HepG2 (cell line): ENCODE measurements around the gene SEC61B. TPM values are rescaled to one million over a fixed set of nuclear protein-coding genes. Genes with fewer than 3 reads are reported as not detected.

Experiments used
- ATAC-seq: fragments of 200-7000 bp; cut with Tn5 transposase; 3 replicates; pipeline ENCODE4 v1.9.1; 2020; ENCODE audit warnings: mild to moderate bottlenecking, moderate library complexity
- BruUV-seq: library from RNA; stranded (reverse); fragments of 400-500 nt; replicated peaks from 2 replicates; lab custom pipeline; 2021; lab: Mats Ljungman, UMichigan
- CTCF ChIA-PET: fragments of 300-600 bp; formaldehyde crosslinking; extraction: SDS; loops from one replicate; lab custom pipeline; 2021; ENCODE audit warnings: low total read pairs, inconsistent platforms, low intra/inter-chr PET ratio; lab: Yijun Ruan, JAX
- POLR2A ChIA-PET: fragments of 350-600 bp; sonication (Branson Sonifier 250); formaldehyde crosslinking; loops from one replicate; lab custom pipeline; 2020; ENCODE audit warnings: antibody characterized with exemption, inconsistent platforms; lab: Yijun Ruan, JAX
- DNase-seq: peaks from one replicate; pipeline ENCODE4 v3.0.0-alpha.2; 2015; ENCODE audit warnings: low spot score
- FAIRE-seq: peaks from 3 replicates; lab custom pipeline; 2011; peaks lifted over from hg19 to GRCh38; lab: Jason Lieb, UNC
- H2AFZ ChIP-seq: one replicate; pipeline ENCODE4 v1.6.1; 2011; ENCODE audit warnings: low read length, inconsistent platforms
- H3K27ac ChIP-seq: fragments of 300-600 bp; 3 replicates; pipeline ENCODE4 v1.8.0; 2011; ENCODE audit warnings: mixed run types, mild to moderate bottlenecking, mixed read lengths, low read length, inconsistent platforms; ENCODE audit not compliant: insufficient read depth; ENCODE audit errors: extremely low read length
- H3K27me3 ChIP-seq, 2 experiments: fragments of 200-600 bp in 1 of 2; 2 replicates in 1 of 2; 3 replicates in 1 of 2; pipeline versions ENCODE4 v1.6.0 to v1.8.0; 2011; ENCODE audit warnings: low read length in 2 of 2, mild to moderate bottlenecking in 2 of 2, moderate library complexity in 2 of 2, inconsistent platforms in 1 of 2; ENCODE audit not compliant: insufficient read depth in 2 of 2, control insufficient read depth in 1 of 2
- H3K36me3 ChIP-seq, 2 experiments: fragments of 200-600 bp in 1 of 2; replicated peaks in 1 of 2; 2 replicates in 1 of 2; 3 replicates in 1 of 2; pipeline versions ENCODE4 v1.5.1 to v1.8.0; 2011; ENCODE audit warnings: low read length in 2 of 2, inconsistent platforms in 1 of 2; ENCODE audit not compliant: insufficient read depth in 2 of 2, control insufficient read depth in 1 of 2
- H3K4me1 ChIP-seq: 2 replicates; pipeline ENCODE4 v1.5.1; 2012; ENCODE audit warnings: low read length, inconsistent platforms; ENCODE audit not compliant: insufficient read depth
- H3K4me2 ChIP-seq: 2 replicates; pipeline ENCODE4 v1.6.0; 2011; ENCODE audit warnings: low read depth, low read length, inconsistent platforms
- H3K4me3 ChIP-seq, 3 experiments: fragments of 200-600 bp in 1 of 3; sonication (generic), shearing (Covaris generic) in 1 of 3; replicated peaks in 1 of 3; 2 replicates each; pipeline ENCODE4 v1.5.1; 2011 to 2016; ENCODE audit warnings: low read length in 3 of 3, inconsistent platforms in 2 of 3, low read depth in 2 of 3, mild to moderate bottlenecking in 2 of 3, control low read depth in 1 of 3, mixed read lengths in 1 of 3; ENCODE audit not compliant: insufficient read depth in 1 of 3
- H3K79me2 ChIP-seq: one replicate; pipeline ENCODE4 v1.6.1; 2011; ENCODE audit warnings: low read length, inconsistent platforms; ENCODE audit not compliant: insufficient read depth
- H3K9ac ChIP-seq: 2 replicates; pipeline ENCODE4 v1.6.0; 2011; ENCODE audit warnings: mild to moderate bottlenecking, low read depth, low read length, inconsistent platforms; ENCODE audit not compliant: insufficient read depth
- H3K9me3 ChIP-seq: 2 replicates; pipeline ENCODE4 v1.5.1; 2012; ENCODE audit warnings: mild to moderate bottlenecking, low read length
- H4K20me1 ChIP-seq: 2 replicates; pipeline ENCODE4 v1.6.0; 2011; ENCODE audit warnings: inconsistent platforms, mild to moderate bottlenecking, low read length, moderate library complexity; ENCODE audit not compliant: insufficient read depth
- ARHGAP35 ChIP-seq: sonication (generic); formaldehyde crosslinking; IDR thresholded peaks from 2 replicates; pipeline ENCODE4 v1.9.0; 2022; ENCODE audit warnings: mild to moderate bottlenecking, inconsistent platforms, moderate library complexity, missing genetic modification reagents, borderline replicate concordance
- BCL3 ChIP-seq: sonication (generic); formaldehyde crosslinking; IDR thresholded peaks from 2 replicates; pipeline ENCODE4 v1.5.1; 2020; ENCODE audit warnings: mild to moderate bottlenecking, missing genetic modification reagents, moderate library complexity
- GATAD1 ChIP-seq: IDR thresholded peaks from 2 replicates; pipeline ENCODE4 v1.6.1; 2016; ENCODE audit warnings: missing genetic modification reagents, missing compliant biosample characterization
- GLMP ChIP-seq: sonication (generic); formaldehyde crosslinking; IDR thresholded peaks from 2 replicates; pipeline ENCODE4 v1.9.0; 2021; ENCODE audit warnings: missing genetic modification reagents, mild to moderate bottlenecking, borderline replicate concordance
- HNF1B ChIP-seq: sonication (generic); formaldehyde crosslinking; IDR thresholded peaks from 2 replicates; pipeline ENCODE4 v1.5.1; 2020; ENCODE audit warnings: mild to moderate bottlenecking, moderate library complexity, missing genetic modification reagents
- KLF12 ChIP-seq: sonication (generic); formaldehyde crosslinking; IDR thresholded peaks from 2 replicates; pipeline ENCODE4 v1.4.0; 2020; ENCODE audit warnings: missing genetic modification reagents, borderline replicate concordance
- NCOA5 ChIP-seq: sonication (generic); formaldehyde crosslinking; IDR thresholded peaks from 2 replicates; pipeline ENCODE4 v1.4.0; 2020; ENCODE audit warnings: missing genetic modification reagents
- NFIB ChIP-seq: sonication (generic); formaldehyde crosslinking; IDR thresholded peaks from 2 replicates; pipeline ENCODE4 v1.9.0; 2021; ENCODE audit warnings: missing genetic modification reagents, mild to moderate bottlenecking, borderline replicate concordance
- NKX3-1 ChIP-seq: sonication (generic); formaldehyde crosslinking; IDR thresholded peaks from 2 replicates; pipeline ENCODE4 v1.5.0; 2020; ENCODE audit warnings: missing genetic modification reagents
- PCBP2 ChIP-seq: fragments of 200-400 bp; formaldehyde crosslinking; optimal IDR thresholded peaks from 2 replicates; pipeline ENCODE3; 2018; ENCODE audit warnings: low read length, low read depth; ENCODE audit not compliant: poor library complexity, severe bottlenecking
- RBM22 ChIP-seq: fragments of 200-400 bp; formaldehyde crosslinking; optimal IDR thresholded peaks from 2 replicates; pipeline ENCODE3; 2017; ENCODE audit warnings: mild to moderate bottlenecking, low read length, moderate library complexity
- RBM39 ChIP-seq: fragments of 200-400 bp; formaldehyde crosslinking; IDR thresholded peaks from one replicate; pipeline ENCODE4 v1.6.1; 2018; ENCODE audit warnings: antibody characterized with exemption, mild to moderate bottlenecking, low read depth, low read length; ENCODE audit not compliant: poor library complexity, severe bottlenecking
- TAF1 ChIP-seq: sonication (generic); formaldehyde crosslinking; IDR thresholded peaks from 2 replicates; pipeline ENCODE4 v1.4.0; 2020; ENCODE audit warnings: missing genetic modification reagents
- ZBTB34 ChIP-seq: sonication (generic); formaldehyde crosslinking; IDR thresholded peaks from 2 replicates; pipeline ENCODE4 v1.8.0; 2022; ENCODE audit warnings: mild to moderate bottlenecking, missing genetic modification reagents
- ZEB1 ChIP-seq: IDR thresholded peaks from 2 replicates; pipeline ENCODE4 v1.6.1; 2012; ENCODE audit warnings: mild to moderate bottlenecking, low read depth, inconsistent platforms; ENCODE audit not compliant: insufficient replicate concordance
- ZFP1 ChIP-seq: IDR thresholded peaks from 2 replicates; pipeline ENCODE4 v1.6.1; 2016
- ZNF30 ChIP-seq: sonication (generic); formaldehyde crosslinking; IDR thresholded peaks from 2 replicates; pipeline ENCODE4 v1.5.0; 2020; ENCODE audit warnings: mild to moderate bottlenecking, missing genetic modification reagents
- ZNF317 ChIP-seq: sonication (generic); formaldehyde crosslinking; IDR thresholded peaks from 2 replicates; pipeline ENCODE4 v1.5.0; 2020; ENCODE audit warnings: mild to moderate bottlenecking, missing genetic modification reagents
- ZNF713 ChIP-seq: sonication (generic); formaldehyde crosslinking; IDR thresholded peaks from 2 replicates; pipeline ENCODE4 v1.4.0; 2020; ENCODE audit warnings: mild to moderate bottlenecking, missing genetic modification reagents
- WGBS: methylation state at CpG from one replicate; pipeline ENCODE4 v1.1.6; 2017; ENCODE audit warnings: low lambda C conversion rate; 5-methylcytosine and 5-hydroxymethylcytosine counted together
- in situ Hi-C: cut with HindIII; loops from 2 replicates; pipeline ENCODE4 v1.10.0; 2017; ENCODE audit warnings: low pct_unique_long_range_greater_than_20kb; ENCODE audit not compliant: extremely low pct_ligation_motif_present
- intact Hi-C: fragments of 100-400 bp; cut with micrococcal nuclease; formaldehyde crosslinking; loops from one replicate; pipeline ENCODE4 v1.10.0; 2022; ENCODE audit not compliant: unreplicated experiment
- polyA plus RNA-seq, 8 experiments: library from polyadenylated mRNA; depleted of rRNA in 3 of 8; stranded (reverse) in 7 of 8; unstranded in 1 of 8; fragments of >200 nt; fragmentation: Illumina TruSeq in 4 of 8; extraction: Trizol in 4 of 8; gene quantifications; 2 replicates each; pipeline versions ENCODE4 v1.2.1 to v1.2.3, GENCODE V29; 2011 to 2016; ENCODE audit warnings: low read depth in 4 of 8, missing spikeins in 1 of 8, mixed read lengths in 1 of 8; ENCODE audit not compliant: insufficient read depth in 1 of 8
- total RNA-seq, 5 experiments: library from RNA; depleted of rRNA; stranded (reverse); fragments of >200 nt; fragmentation: Illumina TruSeq; extraction: Trizol; gene quantifications; 2 replicates each; pipeline ENCODE4 v1.2.3, GENCODE V29; 2016; ENCODE audit warnings: low read depth in 1 of 5

The SEC61B gene
- total and polyA plus RNA-seq, 2 of the 13 experiments (the other 11 are each of a cell fraction or from before 2014, with no cell fraction given): 191 to 368 TPM

GRCh38 chr9:99189887-99190596 is 32.0 kb upstream of the SEC61B start:
- Histone ChIP-seq H3K9me3 (no peaks in the 10 kb centered on the region), H3K27me3 (peaks cover 0 to 7% of the 10 kb centered on the region in 2 experiments; a peak in 1 of 5 replicates), H3K4me1 (no peaks in the 10 kb centered on the region), H3K27ac (no peak overlapping the region), H3K79me2 (no peaks in the 10 kb centered on the region)
- in situ Hi-C loops: loop anchor here (10.0 to 25.0 kb wide), 2 partner anchors 615 to 822 kb away; no protein-coding TSS in a partner anchor
- TF ChIP-seq RBM22 (no peak), RBM39 (no peak), GATAD1 (CRISPR knock-in tag) (no peak), PCBP2 (no peak), TAF1 (no peak), GLMP (CRISPR knock-in tag) (no peak), ZBTB34 (CRISPR knock-in tag) (no peak), NCOA5 (CRISPR knock-in tag) (no peak), ZNF713 (CRISPR knock-in tag) (no peak), BCL3 (no peak), NFIB (CRISPR knock-in tag) (no peak), ZEB1 (no peak), KLF12 (CRISPR knock-in tag) (no peak), ZNF317 (CRISPR knock-in tag) (no peak), NKX3-1 (CRISPR knock-in tag) (no peak), ZFP1 (CRISPR knock-in tag) (no peak), ARHGAP35 (CRISPR knock-in tag) (no peak), HNF1B (CRISPR knock-in tag) (no peak), ZNF30 (CRISPR knock-in tag) (no peak)
- TF ChIP-seq, all 625 proteins: peak for 0
- Histone ChIP-seq H3K4me3 (no peak overlapping the region), H4K20me1 (no peaks in the 10 kb centered on the region), H2AFZ (no peak overlapping the region), H3K36me3 (no peaks in the 10 kb centered on the region), H3K4me2 (no peak overlapping the region), H3K9ac (no peak overlapping the region)
- DNase-seq: no peak
- 37% methylated on average over 8 of the region's 8 CpGs for WGBS
- intact Hi-C loops: loop anchor here (10.0 kb wide), 1 partner anchor 75 kb away; no protein-coding TSS in a partner anchor
- FAIRE-seq: no peak
- ChIA-PET CTCF (no interaction called here), POLR2A (no interaction called here)
- BruUV-seq: no TSS peak
- ATAC-seq: no peak
